HepG2 (cell line): ENCODE data around the gene PYGO2. TPM values are rescaled to one million over a fixed set of nuclear protein-coding genes. Genes with fewer than 3 reads are reported as not detected.

ENCODE experiments used
- BRF2 ChIP-seq: sonication (generic); formaldehyde crosslinking; IDR thresholded peaks from 2 replicates; pipeline ENCODE4 v1.8.1; 2022; ENCODE audit warnings: mild to moderate bottlenecking, missing genetic modification reagents
- CBX1 ChIP-seq: IDR thresholded peaks from one replicate; pipeline ENCODE4 v1.6.1; 2016; ENCODE audit warnings: antibody characterized with exemption, low read depth
- GABPA ChIP-seq, 2 experiments: IDR thresholded peaks; 2 replicates each; pipeline ENCODE4 v1.6.1; 2011 to 2016; ENCODE audit warnings: low read depth in 2 of 2, low read length in 1 of 2, missing biosample characterization in 1 of 2, missing genetic modification characterization in 1 of 2
- GABPB1 ChIP-seq: IDR thresholded peaks from 2 replicates; pipeline ENCODE4 v1.6.1; 2016; ENCODE audit warnings: mild to moderate bottlenecking, missing genetic modification reagents, moderate library complexity, missing compliant biosample characterization
- GMEB2 ChIP-seq: IDR thresholded peaks from 2 replicates; pipeline ENCODE4 v1.6.1; 2016; ENCODE audit warnings: missing biosample characterization, missing genetic modification reagents, low read depth
- HNRNPH1 ChIP-seq: fragments of 200-400 bp; formaldehyde crosslinking; optimal IDR thresholded peaks from 2 replicates; pipeline ENCODE3; 2017; ENCODE audit warnings: mild to moderate bottlenecking, low read depth, low read length
- IRF1 ChIP-seq: sonication (generic); formaldehyde crosslinking; IDR thresholded peaks from 2 replicates; pipeline ENCODE4 v1.4.0; 2020; ENCODE audit warnings: low read depth, mild to moderate bottlenecking, missing genetic modification reagents
- KLF16 ChIP-seq, 2 experiments: sonication (generic) in 1 of 2; formaldehyde crosslinking in 1 of 2; IDR thresholded peaks; 2 replicates each; pipeline versions ENCODE4 v1.6.1 to v1.8.0; 2016 to 2023; ENCODE audit warnings: missing genetic modification reagents in 2 of 2, missing compliant biosample characterization in 1 of 2
- MXD4 ChIP-seq: IDR thresholded peaks from 2 replicates; pipeline ENCODE4 v1.6.1; 2016; ENCODE audit warnings: mild to moderate bottlenecking, missing biosample characterization, missing genetic modification reagents
- NR2F6 ChIP-seq, 2 experiments: IDR thresholded peaks; 2 replicates each; pipeline ENCODE4 v1.6.1; 2016; ENCODE audit warnings: antibody characterized with exemption in 1 of 2, mild to moderate bottlenecking in 1 of 2
- TCF12 ChIP-seq, 2 experiments: fragments of 450-650 bp in 1 of 2; sonication (generic) in 1 of 2; formaldehyde crosslinking in 1 of 2; IDR thresholded peaks; 2 replicates each; pipeline versions ENCODE4 v1.6.1 to v1.8.0; 2017 to 2022; ENCODE audit warnings: antibody characterized with exemption in 1 of 2, mild to moderate bottlenecking in 1 of 2, missing genetic modification reagents in 1 of 2, moderate library complexity in 1 of 2
- ZBTB3 ChIP-seq: sonication (generic); formaldehyde crosslinking; IDR thresholded peaks from 2 replicates; pipeline ENCODE4 v1.4.0; 2020; ENCODE audit warnings: low read depth, mild to moderate bottlenecking, moderate library complexity, missing genetic modification reagents, borderline replicate concordance
- ZFP41 ChIP-seq: sonication (generic); formaldehyde crosslinking; IDR thresholded peaks from 2 replicates; pipeline ENCODE4 v1.4.0; 2020; ENCODE audit warnings: mild to moderate bottlenecking, missing genetic modification reagents, borderline replicate concordance
- ZNF280B ChIP-seq: sonication (generic); formaldehyde crosslinking; IDR thresholded peaks from 2 replicates; pipeline ENCODE4 v1.5.0; 2020; ENCODE audit warnings: missing genetic modification reagents, mild to moderate bottlenecking, borderline replicate concordance
- ZNF597 ChIP-seq: sonication (generic); formaldehyde crosslinking; IDR thresholded peaks from 2 replicates; pipeline ENCODE4 v1.5.0; 2020; ENCODE audit warnings: missing genetic modification reagents
- ZNF691 ChIP-seq: sonication (generic); formaldehyde crosslinking; IDR thresholded peaks from 2 replicates; pipeline ENCODE4 v1.4.0; 2020; ENCODE audit warnings: missing genetic modification reagents, low read depth, mild to moderate bottlenecking, borderline replicate concordance
- ZNF749 ChIP-seq: sonication (generic); formaldehyde crosslinking; IDR thresholded peaks from 2 replicates; pipeline ENCODE4 v1.8.0; 2022; ENCODE audit warnings: mild to moderate bottlenecking, missing genetic modification reagents, moderate library complexity, borderline replicate concordance
- ZNF841 ChIP-seq: sonication (generic); formaldehyde crosslinking; IDR thresholded peaks from 2 replicates; pipeline ENCODE4 v1.8.1; 2023; ENCODE audit warnings: missing genetic modification reagents, borderline replicate concordance
- ZNF883 ChIP-seq: sonication (generic); formaldehyde crosslinking; IDR thresholded peaks from 2 replicates; pipeline ENCODE4 v1.5.1; 2020; ENCODE audit warnings: mild to moderate bottlenecking, missing genetic modification reagents; ENCODE audit errors: not compliant biosample characterization
- ZZZ3 ChIP-seq: sonication (generic); formaldehyde crosslinking; IDR thresholded peaks from 2 replicates; pipeline ENCODE4 v1.4.0; 2020; ENCODE audit warnings: missing genetic modification reagents, mild to moderate bottlenecking, borderline replicate concordance
- polyA plus RNA-seq, 8 experiments: library from polyadenylated mRNA; depleted of rRNA in 3 of 8; stranded (reverse) in 7 of 8; unstranded in 1 of 8; fragments of >200 nt; fragmentation: Illumina TruSeq in 4 of 8; extraction: Trizol in 4 of 8; gene quantifications; 2 replicates each; pipeline versions ENCODE4 v1.2.1 to v1.2.3, GENCODE V29; 2011 to 2016; ENCODE audit warnings: low read depth in 4 of 8, missing spikeins in 1 of 8, mixed read lengths in 1 of 8; ENCODE audit not compliant: insufficient read depth in 1 of 8
- total RNA-seq, 5 experiments: library from RNA; depleted of rRNA; stranded (reverse); fragments of >200 nt; fragmentation: Illumina TruSeq; extraction: Trizol; gene quantifications; 2 replicates each; pipeline ENCODE4 v1.2.3, GENCODE V29; 2016; ENCODE audit warnings: low read depth in 1 of 5

PYGO2 gene
- total and polyA plus RNA-seq, 2 of the 13 experiments (the other 11 are each of a cell fraction or from before 2014, with no cell fraction given) = 20.3 to 21.8 TPM

- 0 out of 2 replicates have a peak, but pooled peaks have one; percentile 26 for TF ChIP-seq ZNF841
- TF ChIP-seq GABPB1 = peak; percentile 94
- 0 out of 2 replicates have a peak, but pooled peaks have one; percentile 43 for TF ChIP-seq ZNF280B (CRISPR knock-in tag)
- TF ChIP-seq TCF12 (IDR thresholded peaks at IDR 0.05) = no peak
- no peak for TF ChIP-seq TCF12 (CRISPR knock-in tag; IDR thresholded peaks at IDR 0.05)
- TF ChIP-seq HNRNPH1 = no peak
- no peak for TF ChIP-seq IRF1 (CRISPR knock-in tag)
- peak; percentile 100 for TF ChIP-seq MXD4 (CRISPR knock-in tag)
- 0 out of 2 replicates have a peak, but pooled peaks have one; percentile 30 for TF ChIP-seq ZNF691 (CRISPR knock-in tag)
- peak; percentile 41; the same call in 1 of the 2 replicates for TF ChIP-seq ZZZ3
- peak; percentile 55; the same call in 1 of the 2 replicates for TF ChIP-seq GMEB2 (CRISPR knock-in tag)
- TF ChIP-seq ZNF883 (CRISPR knock-in tag) = no peak
- TF ChIP-seq GABPA (IDR thresholded peaks at IDR 0.05; ENCODE audit: low read depth, low read length) = peak; percentile 70
- peak; percentile 90 for TF ChIP-seq GABPA (CRISPR knock-in tag; IDR thresholded peaks at IDR 0.05; ENCODE audit: low read depth)
- peak; percentile 66; the same call in 1 of the 2 replicates for TF ChIP-seq BRF2 (CRISPR knock-in tag)
- TF ChIP-seq ZNF597 (CRISPR knock-in tag) = no peak
- no peak for TF ChIP-seq ZFP41 (CRISPR knock-in tag)
- TF ChIP-seq CBX1 = peak; percentile 20
- TF ChIP-seq ZBTB3 (CRISPR knock-in tag) = 0 out of 2 replicates have a peak, but pooled peaks have one; percentile 21
- peak in 1 of 2 experiments; percentile 58; a peak in 3 of 4 replicates for TF ChIP-seq KLF16 (CRISPR knock-in tag; IDR thresholded peaks at IDR 0.05)
- peak; percentile 82 for TF ChIP-seq NR2F6 (IDR thresholded peaks at IDR 0.05)
- TF ChIP-seq NR2F6 (CRISPR knock-in tag; IDR thresholded peaks at IDR 0.05) = peak; percentile 58; the same call in 1 of the 2 replicates
- peak; percentile 27; the same call in 1 of the 2 replicates for TF ChIP-seq ZNF749 (CRISPR knock-in tag)
These were observed 12.7 kb upstream of the PYGO2 start, which contains the start of gene CKS1B (continued) for GRCh38 chr1:154974102-154974807.
